SK-N-SH (cell line): Measurements from ENCODE around the gene OLAH.

Source experiments
- ELF1 ChIP-seq: IDR thresholded peaks from 2 replicates; pipeline ENCODE4 v1.4.0; 2012
- EP300 ChIP-seq, 2 experiments: IDR thresholded peaks; 2 replicates each; pipeline versions ENCODE4 v1.4.0 to v1.6.1; 2012; ENCODE audit warnings: borderline replicate concordance in 1 of 2, low read depth in 1 of 2, low read length in 1 of 2
- GATA2 ChIP-seq: sonication (generic); formaldehyde crosslinking; IDR thresholded peaks from 2 replicates; pipeline ENCODE4 v1.5.0; 2020; ENCODE audit warnings: mild to moderate bottlenecking, missing genetic modification reagents
- REST ChIP-seq: IDR thresholded peaks from 2 replicates; pipeline ENCODE4 v1.6.1; 2012; ENCODE audit warnings: mild to moderate bottlenecking, low read depth, low read length, moderate library complexity
- RXRA ChIP-seq: IDR thresholded peaks from 2 replicates; pipeline ENCODE4 v1.4.0; 2012; ENCODE audit warnings: low read depth, mild to moderate bottlenecking, borderline replicate concordance
- TCF12 ChIP-seq: IDR thresholded peaks from 2 replicates; pipeline ENCODE4 v1.4.0; 2012
- TEAD4 ChIP-seq: IDR thresholded peaks from 2 replicates; pipeline ENCODE4 v1.4.0; 2012; ENCODE audit warnings: mild to moderate bottlenecking, borderline replicate concordance; ENCODE audit not compliant: insufficient read depth
- ZBTB33 ChIP-seq: IDR thresholded peaks from 2 replicates; pipeline ENCODE4 v1.4.0; 2012; ENCODE audit warnings: low read depth, borderline replicate concordance
- TF ChIP-seq, protein P1 (sequence below): fragments of 200-600 bp; sonication (generic); IDR thresholded peaks from 2 replicates; pipeline ENCODE4 v1.6.1; 2017; ENCODE audit warnings: antibody characterized with exemption, mild to moderate bottlenecking, moderate library complexity

GRCh38 chr10:15118615-15119014, 74.9 kb downstream of the OLAH start:
- TF ChIP-seq, protein P1, sequence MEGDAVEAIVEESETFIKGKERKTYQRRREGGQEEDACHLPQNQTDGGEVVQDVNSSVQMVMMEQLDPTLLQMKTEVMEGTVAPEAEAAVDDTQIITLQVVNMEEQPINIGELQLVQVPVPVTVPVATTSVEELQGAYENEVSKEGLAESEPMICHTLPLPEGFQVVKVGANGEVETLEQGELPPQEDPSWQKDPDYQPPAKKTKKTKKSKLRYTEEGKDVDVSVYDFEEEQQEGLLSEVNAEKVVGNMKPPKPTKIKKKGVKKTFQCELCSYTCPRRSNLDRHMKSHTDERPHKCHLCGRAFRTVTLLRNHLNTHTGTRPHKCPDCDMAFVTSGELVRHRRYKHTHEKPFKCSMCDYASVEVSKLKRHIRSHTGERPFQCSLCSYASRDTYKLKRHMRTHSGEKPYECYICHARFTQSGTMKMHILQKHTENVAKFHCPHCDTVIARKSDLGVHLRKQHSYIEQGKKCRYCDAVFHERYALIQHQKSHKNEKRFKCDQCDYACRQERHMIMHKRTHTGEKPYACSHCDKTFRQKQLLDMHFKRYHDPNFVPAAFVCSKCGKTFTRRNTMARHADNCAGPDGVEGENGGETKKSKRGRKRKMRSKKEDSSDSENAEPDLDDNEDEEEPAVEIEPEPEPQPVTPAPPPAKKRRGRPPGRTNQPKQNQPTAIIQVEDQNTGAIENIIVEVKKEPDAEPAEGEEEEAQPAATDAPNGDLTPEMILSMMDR: no peak
- TF ChIP-seq EP300 (IDR thresholded peaks at IDR 0.05; ENCODE audit: borderline replicate concordance in 1 of 2, low read depth in 1 of 2, low read length in 1 of 2) (no peak), ELF1 (no peak), ZBTB33 (no peak), RXRA (no peak), TEAD4 (no peak), TCF12 (no peak), GATA2 (no peak), REST (no peak)
